SK-N-SH (cell line): Measurements from ENCODE around the gene RTN4RL1. TPM values are rescaled to one million over a fixed set of nuclear protein-coding genes. Genes with fewer than 3 reads are reported as not detected.

Experiments used
- CTCF ChIA-PET: fragments of 300-600, 350-600 bp; formaldehyde crosslinking; extraction: SDS; loops from one replicate; lab custom pipeline; 2021; lab: Yijun Ruan, JAX
- POLR2A ChIA-PET: fragments of 350-600 bp; sonication (Branson Sonifier 250); formaldehyde crosslinking; extraction: SDS; loops from one replicate; lab custom pipeline; 2020; ENCODE audit warnings: antibody characterized with exemption, inconsistent platforms; lab: Yijun Ruan, JAX
- DNase-seq: peaks from one replicate; pipeline ENCODE4 v3.0.0; 2012
- H2AFZ ChIP-seq: fragments of 200-600 bp; sonication (generic); 2 replicates; pipeline ENCODE4 v1.8.1; 2016; ENCODE audit warnings: antibody characterized with exemption, mild to moderate bottlenecking, low read depth
- H3F3A ChIP-seq: fragments of 200-600 bp; sonication (generic); replicated peaks from 2 replicates; pipeline ENCODE3; 2016; ENCODE audit warnings: antibody characterized with exemption, mild to moderate bottlenecking; ENCODE audit not compliant: insufficient read depth
- H3K27ac ChIP-seq, 2 experiments: fragments of 200-500 bp in 1 of 2; fragments of 200-600 bp in 1 of 2; sonication (Bioruptor generic) in 1 of 2; sonication (generic), shearing (Covaris generic) in 1 of 2; 2 replicates each; pipeline versions ENCODE4 v1.5.1 to v1.6.1; 2014 to 2016; ENCODE audit warnings: low read depth in 2 of 2, inconsistent platforms in 1 of 2, low read length in 1 of 2, mild to moderate bottlenecking in 1 of 2, mixed read lengths in 1 of 2
- H3K27me3 ChIP-seq: fragments of 200-600 bp; sonication (generic), shearing (Covaris generic); 2 replicates; pipeline ENCODE4 v1.6.1; 2016; ENCODE audit warnings: mixed run types; ENCODE audit not compliant: insufficient read depth
- H3K36me3 ChIP-seq, 2 experiments: fragments of 200-500 bp in 1 of 2; fragments of 200-600 bp in 1 of 2; sonication (Bioruptor generic) in 1 of 2; sonication (generic) in 1 of 2; replicated peaks in 1 of 2; 2 replicates each; pipeline versions ENCODE3 to v1.5.1; 2014 to 2016; ENCODE audit warnings: low read length in 1 of 2, mild to moderate bottlenecking in 1 of 2; ENCODE audit not compliant: insufficient read depth in 2 of 2, control insufficient read depth in 1 of 2
- H3K4me1 ChIP-seq, 2 experiments: fragments of 200-500 bp in 1 of 2; fragments of 200-600 bp in 1 of 2; sonication (Bioruptor generic) in 1 of 2; sonication (generic), shearing (Covaris generic) in 1 of 2; 2 replicates each; pipeline versions ENCODE4 v1.5.1 to v1.6.1; 2014 to 2016; ENCODE audit warnings: low read depth in 1 of 2, low read length in 1 of 2, mixed run types in 1 of 2; ENCODE audit not compliant: insufficient read depth in 2 of 2, control insufficient read depth in 1 of 2
- H3K4me2 ChIP-seq: fragments of 200-600 bp; sonication (generic), shearing (Covaris generic); 2 replicates; pipeline ENCODE4 v1.6.1; 2017; ENCODE audit warnings: mixed run types
- H3K4me3 ChIP-seq, 2 experiments: fragments of 200-500 bp in 1 of 2; fragments of 200-600 bp in 1 of 2; sonication (Bioruptor generic) in 1 of 2; sonication (generic), shearing (Covaris generic) in 1 of 2; 2 replicates each; pipeline versions ENCODE4 v1.5.1 to v1.8.1; 2014 to 2016; ENCODE audit warnings: low read depth in 2 of 2, inconsistent platforms in 1 of 2, low read length in 1 of 2, mild to moderate bottlenecking in 1 of 2, mixed read lengths in 1 of 2, moderate library complexity in 1 of 2
- H3K79me2 ChIP-seq: fragments of 200-600 bp; sonication (generic); 2 replicates; pipeline ENCODE4 v1.8.1; 2017; ENCODE audit warnings: mild to moderate bottlenecking; ENCODE audit not compliant: insufficient read depth
- H3K9ac ChIP-seq: fragments of 200-600 bp; sonication (generic); 2 replicates; pipeline ENCODE4 v1.6.1; 2017; ENCODE audit warnings: mixed run types
- H3K9me2 ChIP-seq: fragments of 200-600 bp; sonication (generic); 2 replicates; pipeline ENCODE4 v1.6.1; 2017; ENCODE audit warnings: mixed run types
- H3K9me3 ChIP-seq: fragments of 200-600 bp; sonication (generic); 2 replicates; pipeline ENCODE4 v1.6.1; 2017; ENCODE audit warnings: mixed run types, mild to moderate bottlenecking, moderate library complexity
- H4K20me1 ChIP-seq: fragments of 200-600 bp; sonication (generic); 2 replicates; pipeline ENCODE4 v1.6.1; 2017; ENCODE audit warnings: mild to moderate bottlenecking, mixed run types; ENCODE audit not compliant: insufficient read depth
- ELF1 ChIP-seq: IDR thresholded peaks from 2 replicates; pipeline ENCODE4 v1.4.0; 2012
- EP300 ChIP-seq, 2 experiments: IDR thresholded peaks; 2 replicates each; pipeline versions ENCODE4 v1.4.0 to v1.6.1; 2012; ENCODE audit warnings: borderline replicate concordance in 1 of 2, low read depth in 1 of 2, low read length in 1 of 2
- FOSL2 ChIP-seq: IDR thresholded peaks from 2 replicates; pipeline ENCODE4 v1.4.0; 2012; ENCODE audit warnings: low read depth, mild to moderate bottlenecking, moderate library complexity, borderline replicate concordance
- FOXJ3 ChIP-seq: sonication (generic); formaldehyde crosslinking; IDR thresholded peaks from 2 replicates; pipeline ENCODE4 v1.5.1; 2020; ENCODE audit warnings: mild to moderate bottlenecking, missing genetic modification reagents
- FOXM1 ChIP-seq: IDR thresholded peaks from 2 replicates; pipeline ENCODE4 v1.4.0; 2012; ENCODE audit warnings: low read depth, mild to moderate bottlenecking
- GATA2 ChIP-seq: sonication (generic); formaldehyde crosslinking; IDR thresholded peaks from 2 replicates; pipeline ENCODE4 v1.5.0; 2020; ENCODE audit warnings: mild to moderate bottlenecking, missing genetic modification reagents
- MXI1 ChIP-seq: IDR thresholded peaks from 2 replicates; pipeline ENCODE4 v1.6.1; 2012; ENCODE audit warnings: mild to moderate bottlenecking, low read depth, low read length, improper control_type of control experiment
- NRF1 ChIP-seq: IDR thresholded peaks from 2 replicates; pipeline ENCODE4 v1.6.1; 2012; ENCODE audit warnings: low read depth, mild to moderate bottlenecking, low read length
- POLR2AphosphoS5 ChIP-seq: IDR thresholded peaks from 2 replicates; pipeline ENCODE4 v1.6.1; 2012; ENCODE audit warnings: low read depth, low read length
- RAD21 ChIP-seq: IDR thresholded peaks from 2 replicates; pipeline ENCODE4 v1.6.1; 2012; ENCODE audit warnings: mild to moderate bottlenecking, low read length
- RCOR1 ChIP-seq: fragments of 150-350 bp; IDR thresholded peaks from 2 replicates; pipeline ENCODE4 v1.6.1; 2017; ENCODE audit warnings: antibody characterized with exemption, low read length
- RFX5 ChIP-seq: IDR thresholded peaks from 2 replicates; pipeline ENCODE4 v1.6.1; 2012; ENCODE audit warnings: mild to moderate bottlenecking, improper control_type of control experiment, low read length
- RXRA ChIP-seq: IDR thresholded peaks from 2 replicates; pipeline ENCODE4 v1.4.0; 2012; ENCODE audit warnings: low read depth, mild to moderate bottlenecking, borderline replicate concordance
- TAF1 ChIP-seq: IDR thresholded peaks from 2 replicates; pipeline ENCODE4 v1.6.1; 2012; ENCODE audit warnings: low read depth, mild to moderate bottlenecking, low read length, moderate library complexity, borderline replicate concordance
- TCF12 ChIP-seq: IDR thresholded peaks from 2 replicates; pipeline ENCODE4 v1.4.0; 2012
- WGBS: methylation state at CpG from one replicate; pipeline ENCODE4 v1.1.6; 2017; ENCODE audit warnings: low lambda C conversion rate; 5-methylcytosine and 5-hydroxymethylcytosine counted together
- polyA plus RNA-seq, 3 experiments: library from polyadenylated mRNA; depleted of rRNA; stranded (reverse); fragments of >200 nt; gene quantifications; 2 replicates each; pipeline ENCODE4 v1.2.3, GENCODE V29; 2012
- TF ChIP-seq, protein P1 (sequence below): IDR thresholded peaks from 2 replicates; pipeline ENCODE4; 2012
- TF ChIP-seq, protein P2 (sequence below): IDR thresholded peaks from 2 replicates; pipeline ENCODE4 v1.4.0; 2012; ENCODE audit warnings: low read depth, borderline replicate concordance
- TF ChIP-seq, protein P3 (sequence below): IDR thresholded peaks from 2 replicates; pipeline ENCODE4 v1.6.1; 2012; ENCODE audit warnings: mild to moderate bottlenecking, low read depth, low read length, moderate library complexity

Gene RTN4RL1
- polyA plus RNA-seq, 1 of the 3 experiments (the other 2 are of a cell fraction): 0.07 TPM

DNA sequence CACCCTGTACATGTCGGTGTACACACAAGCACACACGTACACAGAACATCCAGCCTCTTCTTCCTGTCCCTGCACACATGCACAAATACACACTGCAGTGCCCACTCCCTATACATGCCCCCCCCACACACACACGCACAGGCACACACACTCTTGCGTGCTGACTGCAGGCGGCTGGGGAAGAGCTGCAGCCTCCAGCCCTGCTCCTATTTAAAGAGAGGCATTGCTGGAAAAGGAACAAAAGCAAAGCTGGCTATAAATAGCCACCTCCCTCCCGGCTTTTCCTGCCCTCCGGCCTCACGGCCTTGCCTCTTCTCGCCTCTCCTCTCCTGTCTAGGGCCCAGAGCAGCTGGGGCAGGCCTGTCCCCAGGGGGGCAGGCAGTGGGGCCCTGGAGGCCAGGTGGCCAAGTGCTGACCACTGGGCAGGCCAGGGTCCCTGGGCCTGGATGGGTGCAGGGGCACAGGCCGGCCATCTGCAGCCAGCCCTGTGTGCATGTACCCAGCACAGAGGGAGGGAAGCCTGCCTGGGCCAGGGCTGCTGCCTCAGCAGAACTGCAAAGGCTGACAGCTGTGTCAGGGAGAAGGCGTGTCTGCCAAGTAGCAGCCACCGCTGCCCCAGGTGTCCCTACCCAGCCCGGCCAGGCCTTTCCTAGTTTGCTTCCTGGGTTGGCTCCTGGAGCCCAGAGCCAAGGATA is 25.4 kb downstream of the RTN4RL1 start:
- Histone ChIP-seq H3K36me3 (no peaks in the 10 kb centered on the region), H3K9me2 (no peaks in the 10 kb centered on the region), H3K27me3 (no peaks in the 10 kb centered on the region), H3K4me1 (peaks cover 0 to 37% of the 10 kb centered on the region in 2 experiments; a peak in 1 of 4 replicates), H3K79me2 (no peaks in the 10 kb centered on the region), H4K20me1 (no peaks in the 10 kb centered on the region), H2AFZ (no peak overlapping the region), H3K4me2 (no peak overlapping the region), H3K9me3 (no peaks in the 10 kb centered on the region), H3K9ac (no peak overlapping the region), H3K4me3 (no peak overlapping the region), H3K27ac (peak overlapping the region in 1 of 2 experiments; percentile 7; a peak in 1 of 4 replicates), H3F3A (no peaks in the 10 kb centered on the region)
- WGBS: 81% methylated on average over 12 of the region's 13 CpGs
- TF ChIP-seq MXI1 (peak; percentile 27; the same call in 1 of the 2 replicates), GATA2 (CRISPR knock-in tag) (no peak), EP300 (IDR thresholded peaks at IDR 0.05; ENCODE audit: borderline replicate concordance in 1 of 2, low read depth in 1 of 2, low read length in 1 of 2) (0 out of 4 replicates have a peak, but pooled peaks of 1 of the 2 experiments have one; percentile 2)
- POLR2A ChIA-PET: no interaction called here
- CTCF ChIA-PET: interaction anchor here (1.0 to 3.3 kb wide), 4 partner anchors 26 to 117 kb away, joined by 3 to 21 read pairs (median 6); partner anchors contain the start of gene RTN4RL1
- DNase-seq: peak; percentile 51

DNA sequence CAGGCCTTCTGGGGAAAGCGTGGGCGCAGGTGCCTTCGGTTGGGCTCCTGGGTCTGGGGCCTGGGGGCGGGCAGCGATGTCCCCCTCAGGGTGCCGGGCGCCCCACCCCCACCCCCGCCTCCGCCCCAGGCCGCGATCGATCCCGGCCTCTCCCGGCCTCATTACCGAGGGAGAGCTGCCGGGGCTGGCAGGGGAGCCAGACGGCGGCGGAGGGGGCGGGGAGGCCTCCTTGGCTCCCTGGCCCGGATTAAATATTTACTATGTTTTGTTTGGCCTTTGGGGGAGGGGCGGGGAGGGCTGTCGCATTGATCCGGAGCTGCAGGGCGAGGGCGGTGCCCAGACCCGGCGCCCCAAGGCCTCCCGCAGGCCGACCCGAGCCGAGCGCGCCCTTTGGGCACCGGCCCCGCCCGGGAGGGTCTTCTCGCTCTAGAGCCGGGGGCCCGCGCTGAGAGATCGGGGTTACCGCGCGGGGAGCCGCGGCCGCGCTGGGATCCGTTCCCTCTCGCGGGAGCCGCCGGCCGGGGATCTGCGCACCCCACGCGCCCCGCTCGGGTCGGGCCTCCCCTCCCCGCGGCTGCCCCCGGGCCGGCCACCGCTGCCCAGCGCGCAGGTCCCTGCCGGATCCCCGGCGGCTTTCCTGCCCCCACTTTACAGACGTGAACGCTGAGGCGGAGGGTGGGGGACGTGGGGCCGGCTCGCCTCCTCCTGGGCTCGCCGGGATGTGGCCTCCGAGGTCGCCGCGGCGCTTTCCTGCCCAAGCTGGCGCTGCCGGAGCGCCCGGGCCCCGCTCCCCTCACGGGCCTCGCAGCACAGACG is 27.0 kb downstream of the RTN4RL1 start:
- Histone ChIP-seq H3K9ac (no peak overlapping the region), H3K27me3 (no peaks in the 10 kb centered on the region), H3K4me2 (no peak overlapping the region), H3K79me2 (no peaks in the 10 kb centered on the region), H2AFZ (no peak overlapping the region), H4K20me1 (no peaks in the 10 kb centered on the region), H3K9me2 (no peaks in the 10 kb centered on the region), H3K27ac (no peak overlapping the region), H3K36me3 (no peaks in the 10 kb centered on the region), H3F3A (no peaks in the 10 kb centered on the region), H3K4me3 (no peak overlapping the region), H3K9me3 (no peaks in the 10 kb centered on the region), H3K4me1 (peaks cover 0 to 33% of the 10 kb centered on the region in 2 experiments; a peak in 1 of 4 replicates)
- CTCF ChIA-PET: interaction anchor here (0.9 to 3.3 kb wide), 3 partner anchors 21 to 75 kb away, joined by 3 to 21 read pairs (median 3); partner anchors contain the start of gene RTN4RL1
- whole genome bisulfite sequencing: 13% methylated on average over 9 of the region's 92 CpGs
- peak; percentile 61 for DNase-seq
- POLR2A ChIA-PET: no interaction called here
- no peak for TF ChIP-seq FOXJ3 (CRISPR knock-in tag)
- TF ChIP-seq TCF12: no peak
- TF ChIP-seq EP300 (IDR thresholded peaks at IDR 0.05; ENCODE audit: borderline replicate concordance in 1 of 2, low read depth in 1 of 2, low read length in 1 of 2): no peak
- TF ChIP-seq RCOR1: no peak
- TF ChIP-seq RFX5: no peak
- no peak for TF ChIP-seq ELF1
- TF ChIP-seq FOXM1: no peak
- no peak for TF ChIP-seq RXRA
- no peak for TF ChIP-seq FOSL2
- no peak for TF ChIP-seq MXI1
- TF ChIP-seq, protein P1, sequence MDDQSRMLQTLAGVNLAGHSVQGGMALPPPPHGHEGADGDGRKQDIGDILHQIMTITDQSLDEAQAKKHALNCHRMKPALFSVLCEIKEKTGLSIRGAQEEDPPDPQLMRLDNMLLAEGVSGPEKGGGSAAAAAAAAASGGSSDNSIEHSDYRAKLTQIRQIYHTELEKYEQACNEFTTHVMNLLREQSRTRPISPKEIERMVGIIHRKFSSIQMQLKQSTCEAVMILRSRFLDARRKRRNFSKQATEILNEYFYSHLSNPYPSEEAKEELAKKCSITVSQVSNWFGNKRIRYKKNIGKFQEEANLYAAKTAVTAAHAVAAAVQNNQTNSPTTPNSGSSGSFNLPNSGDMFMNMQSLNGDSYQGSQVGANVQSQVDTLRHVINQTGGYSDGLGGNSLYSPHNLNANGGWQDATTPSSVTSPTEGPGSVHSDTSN: no peak
- TF ChIP-seq, protein P2, sequence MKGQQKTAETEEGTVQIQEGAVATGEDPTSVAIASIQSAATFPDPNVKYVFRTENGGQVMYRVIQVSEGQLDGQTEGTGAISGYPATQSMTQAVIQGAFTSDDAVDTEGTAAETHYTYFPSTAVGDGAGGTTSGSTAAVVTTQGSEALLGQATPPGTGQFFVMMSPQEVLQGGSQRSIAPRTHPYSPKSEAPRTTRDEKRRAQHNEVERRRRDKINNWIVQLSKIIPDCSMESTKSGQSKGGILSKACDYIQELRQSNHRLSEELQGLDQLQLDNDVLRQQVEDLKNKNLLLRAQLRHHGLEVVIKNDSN: no peak
- no peak for TF ChIP-seq TAF1
- no peak for TF ChIP-seq POLR2AphosphoS5
- TF ChIP-seq, protein P3, sequence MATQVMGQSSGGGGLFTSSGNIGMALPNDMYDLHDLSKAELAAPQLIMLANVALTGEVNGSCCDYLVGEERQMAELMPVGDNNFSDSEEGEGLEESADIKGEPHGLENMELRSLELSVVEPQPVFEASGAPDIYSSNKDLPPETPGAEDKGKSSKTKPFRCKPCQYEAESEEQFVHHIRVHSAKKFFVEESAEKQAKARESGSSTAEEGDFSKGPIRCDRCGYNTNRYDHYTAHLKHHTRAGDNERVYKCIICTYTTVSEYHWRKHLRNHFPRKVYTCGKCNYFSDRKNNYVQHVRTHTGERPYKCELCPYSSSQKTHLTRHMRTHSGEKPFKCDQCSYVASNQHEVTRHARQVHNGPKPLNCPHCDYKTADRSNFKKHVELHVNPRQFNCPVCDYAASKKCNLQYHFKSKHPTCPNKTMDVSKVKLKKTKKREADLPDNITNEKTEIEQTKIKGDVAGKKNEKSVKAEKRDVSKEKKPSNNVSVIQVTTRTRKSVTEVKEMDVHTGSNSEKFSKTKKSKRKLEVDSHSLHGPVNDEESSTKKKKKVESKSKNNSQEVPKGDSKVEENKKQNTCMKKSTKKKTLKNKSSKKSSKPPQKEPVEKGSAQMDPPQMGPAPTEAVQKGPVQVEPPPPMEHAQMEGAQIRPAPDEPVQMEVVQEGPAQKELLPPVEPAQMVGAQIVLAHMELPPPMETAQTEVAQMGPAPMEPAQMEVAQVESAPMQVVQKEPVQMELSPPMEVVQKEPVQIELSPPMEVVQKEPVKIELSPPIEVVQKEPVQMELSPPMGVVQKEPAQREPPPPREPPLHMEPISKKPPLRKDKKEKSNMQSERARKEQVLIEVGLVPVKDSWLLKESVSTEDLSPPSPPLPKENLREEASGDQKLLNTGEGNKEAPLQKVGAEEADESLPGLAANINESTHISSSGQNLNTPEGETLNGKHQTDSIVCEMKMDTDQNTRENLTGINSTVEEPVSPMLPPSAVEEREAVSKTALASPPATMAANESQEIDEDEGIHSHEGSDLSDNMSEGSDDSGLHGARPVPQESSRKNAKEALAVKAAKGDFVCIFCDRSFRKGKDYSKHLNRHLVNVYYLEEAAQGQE: no peak
- no peak for TF ChIP-seq NRF1
- no peak for TF ChIP-seq RAD21
